HCT116 (cell line): ENCODE measurements around the gene ARHGDIA. TPM values are rescaled to one million over a fixed set of nuclear protein-coding genes. Genes with fewer than 3 reads are reported as not detected.

Experiments used
- ATAC-seq: fragments of 200-7000 bp; cut with Tn5 transposase; 2 replicates; pipeline ENCODE4 v1.9.1; 2020; ENCODE audit warnings: mild to moderate bottlenecking, moderate library complexity
- BruUV-seq: library from RNA; stranded (reverse); fragments of 400-500 nt; replicated peaks from 2 replicates; lab custom pipeline; 2021; lab: Mats Ljungman, UMichigan
- CTCF ChIA-PET: fragments of 300-600 bp; sonication (Branson Sonifier 250); formaldehyde crosslinking; loops from one replicate; lab custom pipeline; 2021; ENCODE audit warnings: antibody characterized with exemption; lab: Charles Lee
- POLR2A ChIA-PET: fragments of 300-600, 350-600 bp; sonication (Branson Sonifier 250); formaldehyde crosslinking; loops from one replicate; lab custom pipeline; 2021; ENCODE audit warnings: antibody characterized with exemption; lab: Charles Lee
- RAD21 ChIA-PET, 2 experiments: fragments of 300-600 bp; sonication (Branson Sonifier 250); formaldehyde crosslinking; loops; one replicate each; lab custom pipeline; 2023; ENCODE audit warnings: low total read pairs in 2 of 2; ENCODE audit not compliant: uncharacterized antibody in 2 of 2, unreplicated experiment in 2 of 2, low non-redundant PET in 1 of 2; lab: Charles Lee
- DNase-seq: peaks from one replicate; pipeline ENCODE4 v3.0.0-alpha.2; 2010; ENCODE audit warnings: low read depth, low spot score
- H2AFZ ChIP-seq: fragments of 200-600 bp; shearing (Covaris generic), sonication (generic); 2 replicates; pipeline ENCODE4 v1.6.1; 2017; ENCODE audit warnings: low read depth, mixed run types, mixed read lengths, antibody characterized with exemption, low read length; ENCODE audit not compliant: poor library complexity, severe bottlenecking
- H3K27ac ChIP-seq: 2 replicates; pipeline ENCODE4 v1.5.1; 2012; ENCODE audit warnings: low read depth, low read length
- H3K27me3 ChIP-seq: fragments of 200-600 bp; sonication (generic); 2 replicates; pipeline ENCODE4 v1.6.1; 2016; ENCODE audit warnings: mixed run types, low read length, mixed read lengths; ENCODE audit not compliant: insufficient read depth
- H3K36me3 ChIP-seq, 2 experiments: fragments of 200-500 bp in 1 of 2; fragments of 200-600 bp in 1 of 2; sonication (Bioruptor generic) in 1 of 2; sonication (generic) in 1 of 2; 2 replicates each; pipeline versions ENCODE4 v1.5.1 to v1.6.1; 2014 to 2016; ENCODE audit warnings: low read length in 2 of 2, inconsistent platforms in 1 of 2, mixed read lengths in 1 of 2, mixed run types in 1 of 2; ENCODE audit not compliant: insufficient read depth in 2 of 2, control insufficient read depth in 1 of 2
- H3K4me1 ChIP-seq, 2 experiments: fragments of 200-600 bp in 1 of 2; sonication (generic) in 1 of 2; 2 replicates each; pipeline versions ENCODE4 v1.5.1 to v1.6.1; 2012 to 2017; ENCODE audit warnings: low read length in 2 of 2, inconsistent platforms in 1 of 2, mild to moderate bottlenecking in 1 of 2, mixed read lengths in 1 of 2, mixed run types in 1 of 2, moderate library complexity in 1 of 2; ENCODE audit not compliant: insufficient read depth in 2 of 2, control insufficient read depth in 1 of 2
- H3K4me2 ChIP-seq: fragments of 200-600 bp; sonication (generic); 2 replicates; pipeline ENCODE4 v1.6.1; 2017; ENCODE audit warnings: mixed run types, low read length, mixed read lengths
- H3K4me3 ChIP-seq, 2 experiments: fragments of 200-600 bp in 1 of 2; sonication (generic) in 1 of 2; replicated peaks in 1 of 2; 2 replicates each; pipeline ENCODE4 v1.5.1; 2011 to 2016; ENCODE audit warnings: low read length in 2 of 2, control low read depth in 1 of 2, low read depth in 1 of 2, mild to moderate bottlenecking in 1 of 2, mixed read lengths in 1 of 2, mixed run types in 1 of 2
- H3K79me2 ChIP-seq: fragments of 200-600 bp; sonication (generic); 2 replicates; pipeline ENCODE4 v1.6.1; 2017; ENCODE audit warnings: mild to moderate bottlenecking, mixed run types, low read length, moderate library complexity, mixed read lengths; ENCODE audit not compliant: insufficient read depth
- H3K9ac ChIP-seq: fragments of 200-600 bp; sonication (generic); 2 replicates; pipeline ENCODE4 v1.6.1; 2016; ENCODE audit warnings: low read length, mixed read lengths
- H3K9me2 ChIP-seq: fragments of 200-600 bp; sonication (generic), shearing (Covaris generic); 2 replicates; pipeline ENCODE4 v1.6.1; 2017; ENCODE audit warnings: mixed run types, mild to moderate bottlenecking, moderate library complexity; ENCODE audit not compliant: insufficient read depth
- H3K9me3 ChIP-seq, 2 experiments: fragments of 200-500 bp in 1 of 2; fragments of 200-600 bp in 1 of 2; sonication (Bioruptor generic) in 1 of 2; sonication (generic) in 1 of 2; 2 replicates each; pipeline ENCODE4 v1.6.1; 2014 to 2017; ENCODE audit warnings: low read length in 2 of 2, mixed read lengths in 2 of 2, inconsistent platforms in 1 of 2, low read depth in 1 of 2, mild to moderate bottlenecking in 1 of 2, mixed run types in 1 of 2, moderate library complexity in 1 of 2; ENCODE audit not compliant: control insufficient read depth in 1 of 2, insufficient read depth in 1 of 2
- H4K20me1 ChIP-seq: fragments of 200-600 bp; sonication (generic), shearing (Covaris generic); 2 replicates; pipeline ENCODE4 v1.6.1; 2017; ENCODE audit warnings: mixed run types, mild to moderate bottlenecking, moderate library complexity; ENCODE audit not compliant: insufficient read depth
- CEBPB ChIP-seq: IDR thresholded peaks from 2 replicates; pipeline ENCODE4 v1.6.1; 2012; ENCODE audit warnings: low read depth
- EGR1 ChIP-seq: IDR thresholded peaks from 2 replicates; pipeline ENCODE4 v1.6.1; 2012; ENCODE audit warnings: low read depth
- FOSL1 ChIP-seq: IDR thresholded peaks from 2 replicates; pipeline ENCODE4 v1.6.1; 2012; ENCODE audit warnings: low read depth
- JUND ChIP-seq: IDR thresholded peaks from 2 replicates; pipeline ENCODE4 v1.6.1; 2012
- POLR2A ChIP-seq: IDR thresholded peaks from 2 replicates; pipeline ENCODE4 v1.7.0; 2011; ENCODE audit warnings: borderline replicate concordance; ENCODE audit not compliant: insufficient read depth, insufficient read length; ENCODE audit errors: extremely low read depth
- REST ChIP-seq: IDR thresholded peaks from 2 replicates; pipeline ENCODE4 v1.6.1; 2012; ENCODE audit warnings: low read depth
- SRF ChIP-seq: IDR thresholded peaks from 2 replicates; pipeline ENCODE4 v1.6.1; 2012; ENCODE audit warnings: low read depth
- TCF7L2 ChIP-seq: IDR thresholded peaks from 2 replicates; pipeline ENCODE4 v1.7.0; 2011; ENCODE audit warnings: borderline replicate concordance, inconsistent platforms; ENCODE audit not compliant: insufficient read depth, insufficient read length; ENCODE audit errors: extremely low read depth
- ZBTB33 ChIP-seq: IDR thresholded peaks from 2 replicates; pipeline ENCODE4 v1.6.1; 2011; ENCODE audit warnings: mild to moderate bottlenecking, low read length, moderate library complexity; ENCODE audit not compliant: insufficient replicate concordance; ENCODE audit errors: extremely low read depth
- ZFX ChIP-seq: fragments of 450-650 bp; IDR thresholded peaks from 2 replicates; pipeline ENCODE4 v1.6.1; 2017
- ZNF274 ChIP-seq: fragments of 200-500 bp; sonication (Bioruptor generic); IDR thresholded peaks from 2 replicates; pipeline ENCODE4 v1.6.1; 2014; ENCODE audit warnings: mild to moderate bottlenecking, low read depth, low read length, inconsistent platforms
- intact Hi-C: fragments of 100-400 bp; cut with micrococcal nuclease; formaldehyde crosslinking; loops from 2 replicates; pipeline ENCODE4 v1.10.0; 2022
- total RNA-seq: library from RNA; stranded (reverse); gene quantifications from one replicate; pipeline ENCODE4 v1.2.1, GENCODE V29; 2021; ENCODE audit not compliant: unreplicated experiment

Gene ARHGDIA
- total RNA-seq, 1 experiment from 2014 or later = 554 TPM

GRCh38 chr17:81905424-81905875, 34.3 kb upstream of the ARHGDIA start:
- no TSS peak for BruUV-seq
- Histone ChIP-seq H3K9me2 (no peaks in the 10 kb centered on the region), H3K4me1 (peaks cover 6 to 25% of the 10 kb centered on the region in 2 experiments), H3K36me3 (peaks cover 0 to 13% of the 10 kb centered on the region in 2 experiments; a peak in 2 of 4 replicates), H3K9me3 (no peaks in the 10 kb centered on the region), H3K27ac (no peak overlapping the region), H3K27me3 (no peaks in the 10 kb centered on the region), H2AFZ (no peak overlapping the region), H3K4me2 (no peak overlapping the region), H3K79me2 (peaks cover 6% of the 10 kb centered on the region; the same call in 1 of the 2 replicates), H4K20me1 (no peaks in the 10 kb centered on the region), H3K4me3 (no peak overlapping the region), H3K9ac (no peak overlapping the region)
- intact Hi-C loops = no loop called here
- RAD21 ChIA-PET = no interaction called here
- ATAC-seq = no peak
- CTCF ChIA-PET = no interaction called here
- DNase-seq = no peak
- POLR2A ChIA-PET = no interaction called here
- TF ChIP-seq TCF7L2 (no peak), SRF (no peak), ZBTB33 (no peak), ZFX (no peak), JUND (no peak), REST (no peak), POLR2A (no peak), FOSL1 (no peak), ZNF274 (no peak), CEBPB (no peak), EGR1 (no peak)
